Measurements from ENCODE around the gene ALOX15.
"Not testable (repeated sequence)": the region's sequence is repeated elsewhere in the genome, so short reads cannot be mapped to it uniquely, and the experiment has no call there.

- not testable (repeated sequence) for TF ChIP-seq CTCF (IDR thresholded peaks at IDR 0.05; ENCODE audit: low read depth, low read length, poor library complexity, severe bottlenecking); EZH2phosphoT487 (IDR thresholded peaks at IDR 0.05; ENCODE audit: borderline replicate concordance, low read length)
Observed at GRCh38 chr17:4655933-4656332, 14.5 kb upstream of the ALOX15 start.
